Fibroblast of the conjunctiva (primary cell): ENCODE results near the gene RCL1.

ENCODE experiments used
- DNase-seq: peaks from one replicate; pipeline ENCODE4 v3.0.0-alpha.2; 2010; ENCODE audit warnings: low read depth

RCL1 gene

GRCh38 chr9:4811824-4812223, 19.1 kb downstream of the RCL1 start:
- DNase-seq: no peak

GRCh38 chr9:4812858-4813257, 20.1 kb downstream of the RCL1 start:
- no peak for DNase-seq

GRCh38 chr9:4814913-4815312, 22.2 kb downstream of the RCL1 start:
- DNase-seq: no peak

- no peak for DNase-seq
These were observed 22.7 kb downstream of the RCL1 start for GRCh38 chr9:4815381-4815956.

GRCh38 chr9:4820168-4820567, 27.4 kb downstream of the RCL1 start:
- DNase-seq: no peak

GRCh38 chr9:4821133-4821532, 28.4 kb downstream of the RCL1 start:
- no peak for DNase-seq

- no peak for DNase-seq
These were observed 29.3 kb downstream of the RCL1 start for GRCh38 chr9:4822057-4822456.

GRCh38 chr9:4826417-4827166, 33.8 kb downstream of the RCL1 start:
- no peak for DNase-seq

- no peak for DNase-seq
These were observed 34.5 kb downstream of the RCL1 start for GRCh38 chr9:4827224-4827623.

- no peak for DNase-seq
These were observed 36.0 kb downstream of the RCL1 start for GRCh38 chr9:4828761-4829160.

- no peak for DNase-seq
These were observed 37.2 kb downstream of the RCL1 start for GRCh38 chr9:4829969-4830368.

GRCh38 chr9:4830699-4831098, 38.0 kb downstream of the RCL1 start:
- no peak for DNase-seq

GRCh38 chr9:4831119-4831518, 38.4 kb downstream of the RCL1 start:
- DNase-seq: no peak

GRCh38 chr9:4831944-4832343, 39.2 kb downstream of the RCL1 start:
- no peak for DNase-seq

GRCh38 chr9:4832786-4833579, 40.2 kb downstream of the RCL1 start:
- DNase-seq: peak; percentile 79

- DNase-seq: no peak
These were observed 41.2 kb downstream of the RCL1 start for GRCh38 chr9:4833781-4834560.

- no peak for DNase-seq
These were observed 43.9 kb downstream of the RCL1 start for GRCh38 chr9:4836676-4837075.

- DNase-seq: no peak
These were observed 44.8 kb downstream of the RCL1 start for GRCh38 chr9:4837261-4838188.

GRCh38 chr9:4838189-4838546, 45.4 kb downstream of the RCL1 start:
- no peak for DNase-seq

GRCh38 chr9:4839470-4839912, 46.7 kb downstream of the RCL1 start:
- DNase-seq: no peak

GRCh38 chr9:4840018-4840417, 47.3 kb downstream of the RCL1 start:
- DNase-seq: no peak
